ENCODE results near the gene ASB18. TPM values are rescaled to one million over a fixed set of nuclear protein-coding genes. Genes with fewer than 3 reads are reported as not detected.

The ASB18 gene
- total and polyA plus RNA-seq, 2 experiments from 2014 or later = not detected

DNA sequence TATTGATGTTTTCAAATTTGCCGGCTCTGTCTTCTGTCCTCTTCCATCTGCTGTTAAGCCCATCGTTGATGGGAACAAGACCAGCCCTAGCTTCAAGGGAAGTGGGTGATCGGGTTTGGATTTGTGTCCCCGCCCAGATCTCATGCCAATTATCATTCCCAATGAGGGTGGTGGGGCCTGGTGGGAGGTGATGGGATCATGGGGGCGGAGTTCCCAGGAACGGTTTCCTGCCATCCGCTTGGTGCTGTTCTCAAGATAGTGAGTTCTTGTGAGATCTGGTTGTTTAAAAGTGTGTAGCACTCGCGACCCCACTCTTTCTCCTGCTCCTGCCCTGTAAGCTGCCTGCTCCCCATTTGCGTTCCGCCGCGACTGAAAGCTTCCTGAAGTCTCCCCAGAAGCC is 9.5 kb downstream of the ASB18 start:
- H3K36me3 ChIP-seq (replicated peaks; ENCODE audit: insufficient read depth, low read depth) = no peaks in the 10 kb centered on the region
- no peaks in the 10 kb centered on the region for H3K27me3 ChIP-seq
- H3K27ac ChIP-seq = no peak overlapping the region
- TF ChIP-seq EZH2 (IDR thresholded peaks at IDR 0.05; ENCODE audit: borderline replicate concordance) (no peak), EZH2phosphoT487 (IDR thresholded peaks at IDR 0.05; ENCODE audit: low read depth, severe bottlenecking, unreplicated experiment) (no peak)
- TF ChIP-seq, protein P1, sequence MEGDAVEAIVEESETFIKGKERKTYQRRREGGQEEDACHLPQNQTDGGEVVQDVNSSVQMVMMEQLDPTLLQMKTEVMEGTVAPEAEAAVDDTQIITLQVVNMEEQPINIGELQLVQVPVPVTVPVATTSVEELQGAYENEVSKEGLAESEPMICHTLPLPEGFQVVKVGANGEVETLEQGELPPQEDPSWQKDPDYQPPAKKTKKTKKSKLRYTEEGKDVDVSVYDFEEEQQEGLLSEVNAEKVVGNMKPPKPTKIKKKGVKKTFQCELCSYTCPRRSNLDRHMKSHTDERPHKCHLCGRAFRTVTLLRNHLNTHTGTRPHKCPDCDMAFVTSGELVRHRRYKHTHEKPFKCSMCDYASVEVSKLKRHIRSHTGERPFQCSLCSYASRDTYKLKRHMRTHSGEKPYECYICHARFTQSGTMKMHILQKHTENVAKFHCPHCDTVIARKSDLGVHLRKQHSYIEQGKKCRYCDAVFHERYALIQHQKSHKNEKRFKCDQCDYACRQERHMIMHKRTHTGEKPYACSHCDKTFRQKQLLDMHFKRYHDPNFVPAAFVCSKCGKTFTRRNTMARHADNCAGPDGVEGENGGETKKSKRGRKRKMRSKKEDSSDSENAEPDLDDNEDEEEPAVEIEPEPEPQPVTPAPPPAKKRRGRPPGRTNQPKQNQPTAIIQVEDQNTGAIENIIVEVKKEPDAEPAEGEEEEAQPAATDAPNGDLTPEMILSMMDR (IDR thresholded peaks at IDR 0.05; ENCODE audit: poor library complexity) = no peak
- no peak overlapping the region for H3K4me3 ChIP-seq
- H4K20me1 ChIP-seq (ENCODE audit: insufficient read depth, poor library complexity, severe bottlenecking) = no peaks in the 10 kb centered on the region
- no peak overlapping the region for H2AFZ ChIP-seq
- no peaks in the 10 kb centered on the region for H3K9me2 ChIP-seq (replicated peaks; ENCODE audit: insufficient read depth)
- WGBS (ENCODE audit: low lambda C conversion rate, missing lambda C conversion rate) = 90% methylated on average over 13 of the region's 13 CpGs
- no peaks in the 10 kb centered on the region for H3K9me3 ChIP-seq (ENCODE audit: low read depth)
- H3K4me1 ChIP-seq (ENCODE audit: insufficient read depth) = no peaks in the 10 kb centered on the region
- DNase-seq (ENCODE audit: low spot score) = no peak
- no peak overlapping the region for H3K4me2 ChIP-seq
- no peaks in the 10 kb centered on the region for H3K79me2 ChIP-seq

DNA sequence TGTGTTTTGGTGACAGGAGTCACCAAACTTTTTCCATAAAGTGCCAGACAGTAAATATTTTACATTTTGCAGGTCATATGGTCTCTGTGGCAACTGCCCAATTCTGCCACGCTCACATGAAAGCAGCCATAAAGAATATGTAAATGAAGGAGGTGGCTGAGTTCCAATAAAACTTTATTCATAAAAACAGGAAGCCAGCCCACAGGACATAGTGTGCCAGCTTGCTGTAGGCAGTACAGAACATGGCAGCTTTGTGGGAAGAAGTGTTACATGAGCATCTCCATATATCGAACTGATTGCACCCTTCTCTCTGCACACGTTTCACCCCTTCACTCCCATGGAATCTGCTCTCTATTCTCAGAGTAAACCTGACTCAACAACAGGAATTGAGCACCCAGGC is 10.2 kb downstream of the ASB18 start:
- peaks cover under 1% of the 10 kb centered on the region for H3K27me3 ChIP-seq
- WGBS (ENCODE audit: low lambda C conversion rate, missing lambda C conversion rate) = 90% methylated on average over 3 of the region's 3 CpGs
- H4K20me1 ChIP-seq (ENCODE audit: insufficient read depth, poor library complexity, severe bottlenecking) = no peaks in the 10 kb centered on the region
- no peaks in the 10 kb centered on the region for H3K9me2 ChIP-seq (replicated peaks; ENCODE audit: insufficient read depth)
- no peak overlapping the region for H3K4me2 ChIP-seq
- no peaks in the 10 kb centered on the region for H3K9me3 ChIP-seq (ENCODE audit: low read depth)
- no peak overlapping the region for H3K4me3 ChIP-seq
- TF ChIP-seq EZH2phosphoT487 (IDR thresholded peaks at IDR 0.05; ENCODE audit: low read depth, severe bottlenecking, unreplicated experiment) (no peak), EZH2 (IDR thresholded peaks at IDR 0.05; ENCODE audit: borderline replicate concordance) (no peak)
- TF ChIP-seq, protein P1 (IDR thresholded peaks at IDR 0.05; ENCODE audit: poor library complexity) = no peak
- DNase-seq (ENCODE audit: low spot score) = no peak
- no peak overlapping the region for H2AFZ ChIP-seq
- H3K4me1 ChIP-seq (ENCODE audit: insufficient read depth) = no peaks in the 10 kb centered on the region
- no peaks in the 10 kb centered on the region for H3K79me2 ChIP-seq
- H3K27ac ChIP-seq = no peak overlapping the region
- no peaks in the 10 kb centered on the region for H3K36me3 ChIP-seq (replicated peaks; ENCODE audit: insufficient read depth, low read depth)

DNA sequence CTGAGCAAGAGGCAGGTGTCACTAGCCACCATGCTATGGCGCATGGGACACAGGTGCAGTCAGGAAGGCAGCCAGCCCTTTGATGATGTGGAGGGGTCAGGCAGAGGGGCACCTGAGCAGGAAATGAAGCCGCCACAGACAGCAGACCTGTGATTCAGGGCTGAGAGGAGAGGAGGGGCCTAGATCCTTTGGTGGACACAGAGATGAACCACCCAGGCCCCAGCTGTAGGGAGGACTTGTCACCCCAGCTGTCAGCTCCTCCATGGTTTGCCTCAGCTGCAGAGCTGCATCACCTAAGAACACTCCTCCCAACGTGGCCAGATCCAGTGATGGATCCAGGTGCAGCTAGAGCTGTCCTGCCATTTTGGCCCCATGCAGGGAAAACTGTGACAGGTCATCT is 11.6 kb downstream of the ASB18 start:
- peaks cover 5% of the 10 kb centered on the region for H3K27me3 ChIP-seq
- no peak overlapping the region for H2AFZ ChIP-seq
- H3K9me3 ChIP-seq (ENCODE audit: low read depth) = no peaks in the 10 kb centered on the region
- no peaks in the 10 kb centered on the region for H3K36me3 ChIP-seq (replicated peaks; ENCODE audit: insufficient read depth, low read depth)
- H3K79me2 ChIP-seq = no peaks in the 10 kb centered on the region
- 94% methylated on average over 3 of the region's 3 CpGs for WGBS (ENCODE audit: low lambda C conversion rate, missing lambda C conversion rate)
- TF ChIP-seq, protein P1 (IDR thresholded peaks at IDR 0.05; ENCODE audit: poor library complexity) = no peak
- TF ChIP-seq EZH2 (IDR thresholded peaks at IDR 0.05; ENCODE audit: borderline replicate concordance) (no peak), EZH2phosphoT487 (IDR thresholded peaks at IDR 0.05; ENCODE audit: low read depth, severe bottlenecking, unreplicated experiment) (no peak)
- H3K4me1 ChIP-seq (ENCODE audit: insufficient read depth) = no peaks in the 10 kb centered on the region
- no peak overlapping the region for H3K4me3 ChIP-seq
- no peak overlapping the region for H3K27ac ChIP-seq
- no peaks in the 10 kb centered on the region for H3K9me2 ChIP-seq (replicated peaks; ENCODE audit: insufficient read depth)
- no peaks in the 10 kb centered on the region for H4K20me1 ChIP-seq (ENCODE audit: insufficient read depth, poor library complexity, severe bottlenecking)
- no peak overlapping the region for H3K4me2 ChIP-seq
- DNase-seq (ENCODE audit: low spot score) = no peak
